Esophagus muscularis mucosa (tissue), 4 donors: ENCODE results near the gene UQCR10. TPM values are rescaled to one million over a fixed set of nuclear protein-coding genes. Genes with fewer than 3 reads are reported as not detected.

Experiments used
- DNase-seq: peaks from one replicate; pipeline ENCODE4 v3.0.0-alpha.2; 2017; ENCODE audit errors: extremely low spot score
- H3K27ac ChIP-seq, 4 donors: fragments of 200-600 bp; sonication (generic); replicated peaks in 1 of 4; 1 replicate in 3 of 4; 2 replicates in 1 of 4; pipeline ENCODE4 v1.5.1; 2016 to 2019; ENCODE audit warnings: mild to moderate bottlenecking in 1 of 4
- H3K27me3 ChIP-seq, 4 donors: fragments of 200-600 bp; sonication (generic); one replicate each; pipeline versions ENCODE4 v1.5.1 to v1.6.0; 2016 to 2019
- H3K36me3 ChIP-seq, 4 donors: fragments of 200-600 bp; sonication (generic); one replicate each; pipeline ENCODE4 v1.5.1; 2016 to 2019
- H3K4me1 ChIP-seq, 4 donors: fragments of 200-600 bp; sonication (generic); one replicate each; pipeline ENCODE4 v1.5.1; 2016 to 2019
- H3K4me3 ChIP-seq, 4 donors: fragments of 200-600 bp; sonication (generic); 1 replicate in 2 of 4; 2 replicates in 2 of 4; pipeline ENCODE4 v1.5.1; 2016 to 2019; ENCODE audit warnings: mild to moderate bottlenecking in 4 of 4, moderate library complexity in 1 of 4
- H3K9me3 ChIP-seq, 4 donors: fragments of 200-600 bp; sonication (generic); 1 replicate in 3 of 4; 2 replicates in 1 of 4; pipeline ENCODE4 v1.5.1; 2016 to 2019
- EP300 ChIP-seq: sonication (generic); formaldehyde crosslinking; IDR thresholded peaks from one replicate; pipeline ENCODE4 v1.6.1; 2017; ENCODE audit warnings: antibody characterized with exemption
- POLR2A ChIP-seq: fragments of 450-650 bp; IDR thresholded peaks from one replicate; pipeline ENCODE4 v1.6.1; 2017; ENCODE audit warnings: antibody characterized with exemption, moderate library complexity, mild to moderate bottlenecking, low read depth
- POLR2AphosphoS5 ChIP-seq, 2 donors: sonication (generic); formaldehyde crosslinking; IDR thresholded peaks; one replicate each; pipeline ENCODE4 v1.6.1; 2017; ENCODE audit warnings: antibody characterized with exemption in 2 of 2
- WGBS: methylation state at CpG from one replicate; pipeline ENCODE4 v1.1.5; 2018; 5-methylcytosine and 5-hydroxymethylcytosine counted together
- intact Hi-C: fragments of 100-400 bp; cut with DNase I; formaldehyde crosslinking; loops from one replicate; pipeline ENCODE4 v1.15.1; 2023
- total RNA-seq, 4 donors: library from RNA; depleted of rRNA; stranded (reverse); fragments of >200 nt; gene quantifications; one replicate each; pipeline versions ENCODE4 v1.1.0 to v1.2.1, GENCODE V29; 2016
- TF ChIP-seq, protein P1 (sequence below), 3 experiments: fragments of 200-600 bp in 2 of 3; fragments of 450-650 bp in 1 of 3; sonication (generic) in 2 of 3; IDR thresholded peaks; one replicate each; pipeline ENCODE4 v1.5.1; 2017 to 2019; ENCODE audit warnings: antibody characterized with exemption in 3 of 3, mild to moderate bottlenecking in 2 of 3, moderate library complexity in 1 of 3

Gene UQCR10
- total RNA-seq, 4 donors from 2014 or later, result 57.5 to 81.7 (median 59.0) TPM

DNA sequence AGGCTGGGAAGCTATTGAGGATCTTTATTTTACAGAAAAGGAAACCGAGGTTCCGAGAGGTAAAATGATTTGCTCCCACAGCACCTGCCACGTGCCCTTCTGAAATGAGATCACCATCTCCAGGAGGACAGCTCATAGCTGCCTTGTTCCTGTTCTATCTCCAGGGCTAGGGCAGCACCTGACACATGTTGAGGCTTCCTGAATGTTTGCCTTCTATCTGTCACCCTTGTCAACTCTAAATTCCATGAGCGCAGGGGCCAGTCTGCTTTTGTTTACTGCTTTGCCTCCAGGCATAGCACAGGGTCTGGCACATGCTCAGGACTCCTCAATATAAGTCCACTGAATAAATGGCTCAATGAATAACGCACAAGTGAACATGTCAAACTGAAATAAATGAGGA is 46.8 kb downstream of the UQCR10 start:
- H3K4me1 ChIP-seq, result peaks cover 15 to 32% (median 23%) of the 10 kb centered on the region in 4 donors
- WGBS, result 75% methylated on average over 5 of the region's 5 CpGs
- no peak for TF ChIP-seq EP300
- TF ChIP-seq, protein P1, sequence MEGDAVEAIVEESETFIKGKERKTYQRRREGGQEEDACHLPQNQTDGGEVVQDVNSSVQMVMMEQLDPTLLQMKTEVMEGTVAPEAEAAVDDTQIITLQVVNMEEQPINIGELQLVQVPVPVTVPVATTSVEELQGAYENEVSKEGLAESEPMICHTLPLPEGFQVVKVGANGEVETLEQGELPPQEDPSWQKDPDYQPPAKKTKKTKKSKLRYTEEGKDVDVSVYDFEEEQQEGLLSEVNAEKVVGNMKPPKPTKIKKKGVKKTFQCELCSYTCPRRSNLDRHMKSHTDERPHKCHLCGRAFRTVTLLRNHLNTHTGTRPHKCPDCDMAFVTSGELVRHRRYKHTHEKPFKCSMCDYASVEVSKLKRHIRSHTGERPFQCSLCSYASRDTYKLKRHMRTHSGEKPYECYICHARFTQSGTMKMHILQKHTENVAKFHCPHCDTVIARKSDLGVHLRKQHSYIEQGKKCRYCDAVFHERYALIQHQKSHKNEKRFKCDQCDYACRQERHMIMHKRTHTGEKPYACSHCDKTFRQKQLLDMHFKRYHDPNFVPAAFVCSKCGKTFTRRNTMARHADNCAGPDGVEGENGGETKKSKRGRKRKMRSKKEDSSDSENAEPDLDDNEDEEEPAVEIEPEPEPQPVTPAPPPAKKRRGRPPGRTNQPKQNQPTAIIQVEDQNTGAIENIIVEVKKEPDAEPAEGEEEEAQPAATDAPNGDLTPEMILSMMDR (IDR thresholded peaks at IDR 0.05), result no peak
- TF ChIP-seq POLR2AphosphoS5 (IDR thresholded peaks at IDR 0.05), result no peak
- H3K4me3 ChIP-seq, result no peak overlapping the region
- H3K36me3 ChIP-seq, result peaks cover 40 to 95% (median 81%) of the 10 kb centered on the region in 4 donors
- H3K9me3 ChIP-seq, result no peaks in the 10 kb centered on the region
- H3K27ac ChIP-seq, result no peak overlapping the region
- DNase-seq, result no peak
- no peaks in the 10 kb centered on the region for H3K27me3 ChIP-seq
- intact Hi-C loops, result no loop called here

DNA sequence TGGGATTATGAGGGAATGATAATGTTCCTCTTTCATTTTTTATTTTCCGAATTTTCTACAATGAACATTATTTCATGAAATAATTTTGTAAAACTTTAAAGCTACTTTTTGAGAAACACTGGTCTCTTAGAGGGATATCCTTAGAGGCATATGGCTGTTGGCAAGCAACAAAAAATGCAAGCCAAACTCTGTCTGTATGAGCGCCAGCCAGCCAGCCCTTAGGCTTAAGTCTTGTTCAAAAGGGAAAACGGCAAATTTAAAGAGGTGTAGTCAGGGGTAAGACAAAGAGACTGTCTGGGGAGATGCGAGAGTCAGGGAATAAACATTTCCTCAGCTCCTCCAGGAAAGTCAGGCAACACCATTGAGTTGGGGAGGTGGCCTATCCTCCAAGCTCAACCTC is 48.4 kb downstream of the UQCR10 start:
- no peak for DNase-seq
- 65% methylated on average over 4 of the region's 4 CpGs for WGBS
- Histone ChIP-seq H3K27ac (peak overlapping the region in 1 of 4 donors; percentile 24), H3K36me3 (peaks cover 49 to 100% (median 85%) of the 10 kb centered on the region in 4 donors), H3K4me3 (no peak overlapping the region), H3K27me3 (no peaks in the 10 kb centered on the region), H3K9me3 (no peaks in the 10 kb centered on the region), H3K4me1 (peaks cover 12 to 24% (median 17%) of the 10 kb centered on the region in 4 donors)
- TF ChIP-seq, protein P1 (IDR thresholded peaks at IDR 0.05), result no peak
- TF ChIP-seq POLR2AphosphoS5 (IDR thresholded peaks at IDR 0.05) (no peak), EP300 (no peak), POLR2A (no peak)
- intact Hi-C loops, result no loop called here

DNA sequence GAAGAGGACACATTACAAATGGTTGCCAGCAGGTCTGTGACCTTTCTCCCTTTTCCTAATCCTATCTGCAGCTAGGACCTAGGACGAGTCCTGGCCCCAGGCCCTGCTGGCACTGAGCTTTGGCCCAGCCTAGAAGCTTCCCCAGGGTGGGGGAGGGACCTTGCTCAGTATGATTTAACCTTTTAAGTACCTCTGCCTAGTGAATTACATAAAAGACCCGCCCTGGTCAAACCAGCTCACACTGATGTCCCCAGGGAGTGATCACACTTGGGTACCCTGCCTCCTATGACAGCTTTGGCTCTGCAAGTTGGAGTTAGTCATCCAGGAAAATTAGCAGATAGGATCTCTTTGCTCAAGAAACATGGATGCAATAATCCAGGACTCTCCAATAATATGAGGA is 49.0 kb downstream of the UQCR10 start:
- peak overlapping the region in 1 of 4 donors; percentile 24 for H3K27ac ChIP-seq
- no peaks in the 10 kb centered on the region for H3K27me3 ChIP-seq
- no peak for DNase-seq
- 34% methylated on average over 2 of the region's 2 CpGs for WGBS
- H3K9me3 ChIP-seq, result no peaks in the 10 kb centered on the region
- TF ChIP-seq POLR2AphosphoS5 (IDR thresholded peaks at IDR 0.05) (peak in 1 of 2 donors; percentile 15), POLR2A (no peak), EP300 (no peak)
- TF ChIP-seq, protein P1 (IDR thresholded peaks at IDR 0.05), result no peak
- peaks cover 13 to 20% (median 17%) of the 10 kb centered on the region in 4 donors for H3K4me1 ChIP-seq
- intact Hi-C loops, result no loop called here
- no peak overlapping the region for H3K4me3 ChIP-seq
- peaks cover 49 to 100% (median 80%) of the 10 kb centered on the region in 4 donors for H3K36me3 ChIP-seq

DNA sequence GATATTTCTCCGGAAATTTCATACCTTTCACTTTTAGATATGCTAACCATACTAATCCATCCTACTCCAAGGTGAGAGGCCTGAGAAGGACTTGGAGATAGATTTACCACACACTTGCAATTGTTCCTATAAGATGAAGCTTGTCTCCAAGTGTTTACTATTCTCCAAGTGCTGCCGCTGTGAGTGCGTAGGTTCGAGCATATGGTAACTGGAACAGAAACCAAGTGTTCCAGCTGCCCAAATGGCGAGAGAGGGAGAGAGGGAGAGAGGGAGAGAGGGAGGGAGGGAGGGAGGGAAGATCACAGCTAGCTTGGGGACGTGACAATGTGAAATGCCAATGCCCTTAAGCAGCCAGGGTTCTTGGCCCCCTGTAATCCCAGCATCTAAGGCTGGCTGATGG is 49.4 kb downstream of the UQCR10 start:
- intact Hi-C loops, result no loop called here
- WGBS, result 75% methylated on average over 6 of the region's 6 CpGs
- Histone ChIP-seq H3K4me3 (no peak overlapping the region), H3K27ac (peak overlapping the region in 1 of 4 donors; percentile 34), H3K36me3 (peaks cover 47 to 100% (median 78%) of the 10 kb centered on the region in 4 donors), H3K27me3 (no peaks in the 10 kb centered on the region), H3K9me3 (no peaks in the 10 kb centered on the region), H3K4me1 (peaks cover 17 to 24% (median 20%) of the 10 kb centered on the region in 4 donors)
- TF ChIP-seq POLR2A, result no peak
- TF ChIP-seq, protein P1 (IDR thresholded peaks at IDR 0.05), result no peak
- TF ChIP-seq EP300, result no peak
- TF ChIP-seq POLR2AphosphoS5 (IDR thresholded peaks at IDR 0.05), result no peak
- no peak for DNase-seq

DNA sequence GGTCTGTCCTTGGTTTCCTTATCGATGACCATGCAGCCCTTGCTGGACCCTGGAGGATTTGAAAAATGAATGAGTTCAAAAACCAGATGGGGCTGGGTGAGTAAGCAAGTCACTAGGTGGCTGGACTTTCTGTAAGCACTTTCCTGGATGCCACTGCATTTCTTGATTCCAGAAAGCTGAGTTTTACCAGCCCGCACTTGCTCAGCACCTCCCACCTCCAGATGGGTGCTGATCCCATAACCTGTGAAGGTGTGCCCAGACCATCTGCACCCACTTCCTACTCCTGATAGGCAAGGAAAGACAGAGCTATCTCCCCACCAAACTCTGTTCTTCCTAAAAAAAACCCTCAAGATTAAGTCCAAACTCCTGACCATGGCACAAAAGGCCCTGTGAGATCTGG is 49.8 kb downstream of the UQCR10 start:
- WGBS, result 100% methylated on average over 2 of the region's 2 CpGs
- Histone ChIP-seq H3K4me1 (peaks cover 21 to 28% (median 24%) of the 10 kb centered on the region in 4 donors), H3K27me3 (no peaks in the 10 kb centered on the region), H3K9me3 (no peaks in the 10 kb centered on the region), H3K4me3 (no peak overlapping the region), H3K27ac (peak overlapping the region in 1 of 4 donors; percentile 34), H3K36me3 (peaks cover 42 to 100% (median 78%) of the 10 kb centered on the region in 4 donors)
- no peak for DNase-seq
- TF ChIP-seq POLR2AphosphoS5 (IDR thresholded peaks at IDR 0.05) (no peak), POLR2A (no peak), EP300 (no peak)
- TF ChIP-seq, protein P1 (IDR thresholded peaks at IDR 0.05), result no peak
- intact Hi-C loops, result no loop called here
